DMS 273 treated with DMSO at 0.1 percent for 48 hours (cell line): ENCODE results near the gene OR10G7.
"Not testable (repeated sequence)": the region's sequence is repeated elsewhere in the genome, so short reads cannot be mapped to it uniquely, and the experiment has no call there.

Experiments
- DNase-seq: peaks from one replicate; lab custom pipeline; 2025; lab: John Stamatoyannopoulos, UW

OR10G7 gene

DNA sequence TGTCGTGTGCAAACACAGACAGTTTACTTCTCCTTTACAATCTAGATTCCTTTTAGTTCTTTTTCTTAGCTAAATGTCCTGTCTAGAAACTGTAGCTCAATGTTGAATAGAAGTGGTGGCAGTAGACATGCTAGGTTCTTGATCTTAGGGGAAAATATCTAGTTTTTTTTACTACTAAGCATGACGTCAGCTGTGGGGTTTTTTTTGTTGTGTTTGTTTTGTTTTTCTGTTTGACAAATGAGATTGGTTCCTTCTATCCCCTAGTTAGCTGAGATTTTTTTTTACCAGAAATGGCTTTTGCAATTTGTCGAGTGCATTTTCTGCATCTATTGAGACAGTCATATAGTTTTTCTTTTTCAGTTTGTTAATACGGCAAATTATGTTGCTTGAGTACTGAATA is 2.3 kb upstream of the OR10G7 start:
- no peak for DNase-seq

DNA sequence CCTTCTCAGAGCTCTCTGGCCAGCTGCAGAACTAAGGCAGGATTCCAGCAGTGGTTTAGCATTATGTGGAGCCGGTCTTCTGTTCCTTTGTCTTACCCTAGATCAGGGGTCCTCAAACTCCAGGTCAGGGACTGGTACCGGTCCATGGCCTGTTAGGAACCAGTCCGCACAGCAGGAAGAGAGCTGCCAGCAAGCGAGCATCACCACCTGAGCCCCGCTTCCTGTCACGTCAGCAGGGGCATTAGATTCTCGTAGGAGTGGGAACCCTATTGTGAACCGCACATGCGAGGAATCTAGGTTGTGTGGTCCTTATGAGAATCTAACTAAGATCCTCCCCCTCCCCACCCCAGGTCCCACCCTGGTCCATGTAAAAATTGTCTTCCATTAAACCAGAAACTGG is 1.6 kb downstream of the OR10G7 start:
- no peak for DNase-seq

DNA sequence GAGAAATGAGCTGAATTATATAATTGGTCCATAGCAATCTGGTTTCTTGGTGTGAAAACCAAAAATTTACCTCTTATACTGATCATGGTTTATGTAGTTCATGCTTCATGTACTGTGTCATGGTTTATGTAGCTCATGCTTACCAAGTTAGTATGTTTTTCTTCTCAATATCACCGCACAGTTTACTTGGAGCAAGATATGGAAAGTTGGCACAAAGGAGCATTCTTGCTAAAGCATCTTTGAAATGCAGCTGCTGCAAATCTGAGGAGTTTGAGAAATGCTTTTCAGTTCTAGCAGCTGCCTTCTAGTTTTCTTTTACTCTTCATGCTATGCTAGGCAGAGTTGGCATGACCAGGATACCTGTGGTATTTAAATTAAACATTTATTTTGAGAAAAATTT is 4.5 kb downstream of the OR10G7 start:
- DNase-seq, result no peak

DNA sequence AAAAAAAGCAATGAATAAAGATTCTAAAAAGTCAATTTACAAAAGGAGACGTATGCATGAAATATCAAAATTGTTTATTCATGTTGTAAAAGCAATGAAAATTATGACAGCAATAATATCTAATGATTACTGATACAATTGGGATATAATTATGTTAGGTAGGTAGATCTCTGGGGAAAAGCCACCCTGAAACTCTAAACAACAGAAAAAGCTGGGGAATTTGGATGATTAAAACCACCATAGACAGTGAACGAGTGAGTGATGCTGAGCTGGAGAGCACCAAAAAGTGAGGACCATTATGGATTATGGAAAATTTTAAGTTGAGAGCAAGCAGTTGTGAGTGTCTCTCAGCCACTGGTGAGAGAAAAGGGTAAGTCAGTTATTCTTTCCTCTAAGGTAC is 14.6 kb downstream of the OR10G7 start, which contains the start of gene OR10G8:
OR10G8 (plus strand) TSS at position 301 of the 400 bp plus-strand sequence. CDS start 2,825 bp downstream, outside the sequence.
- DNase-seq, result no peak

DNA sequence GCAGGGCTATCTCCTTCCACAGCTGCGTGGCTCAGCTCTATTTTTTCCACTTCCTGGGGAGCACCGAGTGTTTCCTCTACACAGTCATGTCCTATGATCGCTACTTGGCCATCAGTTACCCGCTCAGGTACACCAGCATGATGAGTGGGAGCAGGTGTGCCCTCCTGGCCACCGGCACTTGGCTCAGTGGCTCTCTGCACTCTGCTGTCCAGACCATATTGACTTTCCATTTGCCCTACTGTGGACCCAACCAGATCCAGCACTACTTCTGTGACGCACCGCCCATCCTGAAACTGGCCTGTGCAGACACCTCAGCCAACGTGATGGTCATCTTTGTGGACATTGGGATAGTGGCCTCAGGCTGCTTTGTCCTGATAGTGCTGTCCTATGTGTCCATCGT is 25.3 kb downstream of the OR10G7 start:
- not testable (repeated sequence) for DNase-seq

DNA sequence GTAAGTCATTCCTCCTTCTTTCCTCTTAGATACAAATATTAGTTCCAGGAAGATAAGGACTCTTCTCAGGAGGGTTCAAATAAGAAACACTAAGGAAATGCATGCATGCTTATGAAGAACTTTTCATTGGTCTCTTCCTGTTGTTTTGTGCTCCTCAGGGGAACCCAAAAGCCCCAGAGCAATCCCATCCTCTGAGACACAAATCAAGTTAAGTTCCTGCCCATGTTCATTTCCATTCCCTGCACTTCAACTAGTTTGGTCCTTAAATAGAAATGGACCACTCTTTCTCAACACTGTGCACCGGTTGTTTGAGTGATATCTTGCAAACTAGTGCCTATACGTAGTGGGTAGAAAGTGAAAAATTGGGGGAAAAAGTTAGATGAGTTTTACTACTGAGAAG is 28.4 kb downstream of the OR10G7 start, which contains the start of gene OR10G4:
OR10G4 (plus strand) TSS at position 301 of the 400 bp plus-strand sequence. CDS start 2,578 bp downstream, outside the sequence.
- DNase-seq, result no peak

DNA sequence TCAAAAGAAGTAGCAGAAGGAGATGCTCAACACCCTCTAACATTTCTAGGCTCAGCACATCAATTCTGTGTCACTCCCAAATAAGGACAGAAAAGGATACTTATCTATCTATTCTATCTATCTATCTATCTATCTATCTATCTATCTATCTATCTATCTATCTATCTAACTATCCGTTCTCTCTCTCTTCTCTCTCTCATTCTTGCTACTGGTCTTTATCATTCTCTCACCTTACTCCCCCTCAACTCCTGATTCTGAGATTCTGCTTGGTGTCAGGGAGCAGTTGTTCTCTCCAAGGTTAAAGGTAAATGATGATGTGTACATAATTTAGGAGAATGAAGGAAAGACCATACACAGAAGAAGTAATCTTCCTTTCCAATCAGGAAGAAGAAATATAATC is 46.0 kb downstream of the OR10G7 start, which contains the start of gene OR10G6:
OR10G6 (minus strand) TSS at position 43 of the 400 bp plus-strand sequence; CDS start at position 43, 0 bp downstream.
- DNase-seq, result no peak
